Vagina (tissue), 2 donors: Measurements from ENCODE around the gene DDX19B. TPM values are rescaled to one million over a fixed set of nuclear protein-coding genes. Genes with fewer than 3 reads are reported as not detected.
"Not testable (repeated sequence)": the region's sequence is repeated elsewhere in the genome, so short reads cannot be mapped to it uniquely, and the experiment has no call there.

Experiments used
- DNase-seq, 2 donors: peaks; one replicate each; pipeline ENCODE4 v3.0.0-alpha.2; 2017; ENCODE audit errors: extremely low spot score in 2 of 2
- H3K27ac ChIP-seq: fragments of 200-600 bp; sonication (generic); one replicate; pipeline ENCODE4 v1.5.1; 2019
- H3K27me3 ChIP-seq: fragments of 200-600 bp; sonication (generic); one replicate; pipeline ENCODE4 v1.5.1; 2019
- H3K36me3 ChIP-seq, 2 donors: fragments of 200-600 bp; sonication (generic); one replicate each; pipeline ENCODE4 v1.5.1; 2017 to 2019
- H3K4me1 ChIP-seq: fragments of 200-600 bp; sonication (generic); one replicate; pipeline ENCODE4 v1.5.1; 2019
- H3K4me3 ChIP-seq, 2 donors: fragments of 200-600 bp; sonication (generic); 1 replicate in 1 of 2; 2 replicates in 1 of 2; pipeline ENCODE4 v1.5.1; 2016 to 2019
- H3K9me3 ChIP-seq: fragments of 200-600 bp; sonication (generic); one replicate; pipeline ENCODE4 v1.5.1; 2019
- CTCF ChIP-seq, 3 experiments: fragments of 450-650 bp in 2 of 3; fragments of 200-600 bp in 1 of 3; sonication (generic) in 1 of 3; IDR thresholded peaks; one replicate each; pipeline ENCODE4 v1.5.1; 2017 to 2019; ENCODE audit warnings: antibody characterized with exemption in 3 of 3, mild to moderate bottlenecking in 2 of 3, moderate library complexity in 2 of 3
- POLR2A ChIP-seq, 2 donors: fragments of 450-650 bp; IDR thresholded peaks; one replicate each; pipeline ENCODE4 v1.6.1; 2017; ENCODE audit warnings: antibody characterized with exemption in 2 of 2, mild to moderate bottlenecking in 2 of 2, moderate library complexity in 2 of 2
- POLR2AphosphoS5 ChIP-seq, 2 donors: sonication (generic); formaldehyde crosslinking; IDR thresholded peaks; one replicate each; pipeline ENCODE4 v1.9.0; 2017; ENCODE audit warnings: antibody characterized with exemption in 2 of 2, mild to moderate bottlenecking in 2 of 2, low read depth in 1 of 2; ENCODE audit not compliant: insufficient read depth in 1 of 2
- intact Hi-C: fragments of 100-400 bp; cut with DNase I; formaldehyde crosslinking; loops from one replicate; pipeline ENCODE4 v1.15.1; 2023
- total RNA-seq: library from RNA; depleted of rRNA; stranded (reverse); fragments of >200 nt; gene quantifications from one replicate; pipeline ENCODE4 v1.2.3, GENCODE V29; 2016

The DDX19B gene
- total RNA-seq, 1 donor from 2014 or later = 47.6 TPM

DNA sequence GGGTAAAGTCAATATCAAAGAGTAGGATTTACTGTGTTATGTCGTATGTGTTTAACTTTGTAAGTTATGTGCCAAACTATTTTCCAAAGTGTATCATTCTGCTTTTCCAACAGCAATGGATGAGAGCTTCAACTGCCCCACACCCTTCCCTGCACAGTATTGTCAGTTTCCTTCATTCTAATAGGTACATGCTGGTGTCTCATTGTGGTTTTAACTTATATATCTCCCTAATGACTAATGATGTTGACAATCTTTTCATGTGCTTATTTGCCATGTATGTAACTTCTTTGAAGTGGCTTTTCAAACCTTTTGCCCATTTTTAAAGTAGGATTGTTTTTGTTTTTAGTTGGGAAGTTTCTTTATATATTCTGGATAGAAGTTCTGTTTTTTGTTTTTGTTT lies 3.8 kb downstream of the DDX19B start:
- TF ChIP-seq CTCF (IDR thresholded peaks at IDR 0.05) (no peak), POLR2A (IDR thresholded peaks at IDR 0.05) (no peak), POLR2AphosphoS5 (IDR thresholded peaks at IDR 0.05; ENCODE audit: insufficient read depth in 1 of 2, low read depth in 1 of 2) (no peak)
- Histone ChIP-seq H3K9me3 (peaks cover 10% of the 10 kb centered on the region), H3K36me3 (no peaks in the 10 kb centered on the region), H3K27ac (no peak overlapping the region), H3K27me3 (no peaks in the 10 kb centered on the region), H3K4me3 (no peak overlapping the region), H3K4me1 (peaks cover 13% of the 10 kb centered on the region)
- no peak for DNase-seq
- intact Hi-C loops = no loop called here

GRCh38 chr16:70304892-70305448 lies 6.0 kb downstream of the DDX19B start:
- Histone ChIP-seq H3K27ac (no peak overlapping the region), H3K27me3 (no peaks in the 10 kb centered on the region), H3K9me3 (peaks cover 10% of the 10 kb centered on the region), H3K4me3 (no peak overlapping the region), H3K4me1 (peaks cover 5% of the 10 kb centered on the region), H3K36me3 (no peaks in the 10 kb centered on the region)
- DNase-seq = no peak
- TF ChIP-seq POLR2AphosphoS5 (IDR thresholded peaks at IDR 0.05; ENCODE audit: insufficient read depth in 1 of 2, low read depth in 1 of 2) (no peak), POLR2A (IDR thresholded peaks at IDR 0.05) (no peak), CTCF (IDR thresholded peaks at IDR 0.05) (no peak)
- intact Hi-C loops = no loop called here

DNA sequence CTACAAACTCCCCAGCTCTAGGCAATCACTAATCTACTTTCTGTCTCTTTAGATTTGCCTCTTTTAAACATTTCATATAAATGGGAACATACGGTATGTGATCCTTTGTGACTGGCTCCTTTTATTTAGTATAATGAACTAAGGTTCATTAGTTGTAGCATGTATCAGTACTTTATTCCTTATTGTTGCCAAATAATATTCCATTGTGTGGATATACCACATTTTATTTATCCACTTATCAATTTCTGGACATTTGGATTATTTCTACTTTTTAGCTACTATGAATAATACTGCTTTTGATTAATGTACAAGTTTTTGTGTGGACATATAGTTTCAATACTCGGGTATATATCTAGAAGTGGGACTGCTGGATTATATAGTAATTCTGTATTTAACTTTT lies 7.9 kb downstream of the DDX19B start:
- no peaks in the 10 kb centered on the region for H3K27me3 ChIP-seq
- no peak overlapping the region for H3K4me3 ChIP-seq
- no peaks in the 10 kb centered on the region for H3K9me3 ChIP-seq
- intact Hi-C loops = no loop called here
- no peak overlapping the region for H3K27ac ChIP-seq
- H3K4me1 ChIP-seq = peaks cover 5% of the 10 kb centered on the region
- no peaks in the 10 kb centered on the region for H3K36me3 ChIP-seq
- no peak for TF ChIP-seq CTCF (IDR thresholded peaks at IDR 0.05)
- TF ChIP-seq POLR2AphosphoS5 (IDR thresholded peaks at IDR 0.05; ENCODE audit: insufficient read depth in 1 of 2, low read depth in 1 of 2) = no peak
- TF ChIP-seq POLR2A (IDR thresholded peaks at IDR 0.05) = no peak
- DNase-seq = no peak

- H3K4me1 ChIP-seq, H3K27ac ChIP-seq, H3K36me3 ChIP-seq, H3K27me3 ChIP-seq, H3K4me3 ChIP-seq, H3K9me3 ChIP-seq, intact Hi-C loops, DNase-seq: not testable (repeated sequence)
These were observed 8.7 kb downstream of the DDX19B start for GRCh38 chr16:70307726-70308125.

GRCh38 chr16:70320121-70320520 lies 21.1 kb downstream of the DDX19B start:
- DNase-seq = no peak
- Histone ChIP-seq H3K4me3 (no peak overlapping the region), H3K27ac (no peak overlapping the region), H3K4me1 (no peaks in the 10 kb centered on the region), H3K9me3 (no peaks in the 10 kb centered on the region), H3K27me3 (no peaks in the 10 kb centered on the region), H3K36me3 (peaks cover 0 to 73% of the 10 kb centered on the region in 2 donors)
- TF ChIP-seq POLR2A (IDR thresholded peaks at IDR 0.05) (no peak), POLR2AphosphoS5 (IDR thresholded peaks at IDR 0.05; ENCODE audit: insufficient read depth in 1 of 2, low read depth in 1 of 2) (no peak), CTCF (IDR thresholded peaks at IDR 0.05) (no peak)
- intact Hi-C loops = no loop called here
